Stimulated activated CD8-positive, alpha-beta memory T cell treated with anti-CD3 and anti-CD28 coated beads, Interleukin-15, amount 100 ng/mL, for 4 hours (primary cell): ENCODE measurements around the gene DLX5.

Experiments
- DNase-seq, 2 donors: peaks; one replicate each; pipeline ENCODE4 v3.0.0-alpha.2; 2020; ENCODE audit warnings: low read depth in 2 of 2

The DLX5 gene

DNA sequence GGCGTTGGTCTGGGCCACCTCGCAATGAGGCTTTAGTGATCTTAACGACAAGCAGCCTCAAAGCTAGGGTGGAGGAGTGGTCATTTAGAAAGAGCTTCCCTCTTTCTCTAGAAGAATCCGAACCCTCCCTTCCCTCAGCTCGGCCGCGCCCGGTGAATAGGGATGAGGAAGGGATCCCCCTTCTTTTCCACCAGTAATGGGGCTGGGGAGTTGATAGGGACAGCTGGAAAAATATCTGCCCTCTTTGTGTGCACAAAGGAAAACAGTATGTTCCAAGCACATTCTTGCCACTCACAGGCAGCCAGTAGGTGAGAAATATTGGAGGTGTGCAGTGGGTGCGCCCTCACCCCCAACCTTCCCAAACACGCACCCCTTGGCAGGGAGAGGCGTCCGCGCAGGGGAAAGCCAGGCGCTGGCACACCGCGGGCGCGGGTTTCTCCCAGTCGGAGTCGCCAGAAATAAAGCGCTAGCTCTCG lies 6.5 kb downstream of the DLX5 start:
- DNase-seq: no peak

DNA sequence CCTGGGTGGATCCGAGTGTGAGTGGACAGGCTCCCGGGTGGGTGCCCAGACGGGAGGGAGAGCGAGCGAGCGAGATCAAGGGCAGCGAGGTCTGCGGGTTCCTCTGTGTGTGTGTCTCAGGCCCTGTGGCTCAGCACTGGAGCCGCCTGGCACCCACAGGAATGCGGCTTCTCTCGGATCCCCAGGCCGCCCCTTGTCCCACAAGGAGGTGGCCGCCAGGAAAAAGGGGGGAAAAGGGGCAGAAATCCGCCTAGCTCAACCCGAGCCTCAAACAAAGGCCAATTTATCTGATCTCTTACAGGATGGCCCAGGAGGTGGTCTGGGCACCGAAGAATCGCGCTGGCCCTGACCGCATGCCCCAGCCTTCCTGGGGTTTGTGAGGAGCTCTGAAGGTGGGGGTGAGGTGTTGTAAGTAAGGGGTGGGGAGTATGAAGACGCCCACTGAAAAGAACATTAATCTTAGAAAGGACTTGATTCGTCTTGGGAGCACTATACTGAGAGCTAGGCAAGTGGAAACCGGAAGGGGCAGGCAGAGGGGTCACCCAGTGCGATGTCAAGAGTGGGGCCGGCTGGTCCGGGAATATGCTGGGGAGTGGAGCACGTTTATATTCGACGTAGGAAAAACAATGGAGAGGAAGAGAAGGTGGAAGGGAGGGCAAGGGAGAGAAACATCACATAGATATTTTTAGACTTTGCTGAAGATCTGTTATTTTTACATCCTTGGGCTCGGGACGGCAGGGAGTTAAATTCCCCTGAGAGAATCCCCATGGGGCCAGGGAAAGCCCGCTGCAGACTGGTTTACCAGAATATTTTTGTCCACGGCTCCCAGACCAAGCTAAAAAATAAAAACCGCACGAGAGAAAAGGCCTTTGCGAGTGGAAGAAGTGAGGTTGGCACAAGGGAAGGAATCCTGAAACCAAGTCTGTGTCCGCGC lies 7.2 kb downstream of the DLX5 start:
- no peak for DNase-seq

DNA sequence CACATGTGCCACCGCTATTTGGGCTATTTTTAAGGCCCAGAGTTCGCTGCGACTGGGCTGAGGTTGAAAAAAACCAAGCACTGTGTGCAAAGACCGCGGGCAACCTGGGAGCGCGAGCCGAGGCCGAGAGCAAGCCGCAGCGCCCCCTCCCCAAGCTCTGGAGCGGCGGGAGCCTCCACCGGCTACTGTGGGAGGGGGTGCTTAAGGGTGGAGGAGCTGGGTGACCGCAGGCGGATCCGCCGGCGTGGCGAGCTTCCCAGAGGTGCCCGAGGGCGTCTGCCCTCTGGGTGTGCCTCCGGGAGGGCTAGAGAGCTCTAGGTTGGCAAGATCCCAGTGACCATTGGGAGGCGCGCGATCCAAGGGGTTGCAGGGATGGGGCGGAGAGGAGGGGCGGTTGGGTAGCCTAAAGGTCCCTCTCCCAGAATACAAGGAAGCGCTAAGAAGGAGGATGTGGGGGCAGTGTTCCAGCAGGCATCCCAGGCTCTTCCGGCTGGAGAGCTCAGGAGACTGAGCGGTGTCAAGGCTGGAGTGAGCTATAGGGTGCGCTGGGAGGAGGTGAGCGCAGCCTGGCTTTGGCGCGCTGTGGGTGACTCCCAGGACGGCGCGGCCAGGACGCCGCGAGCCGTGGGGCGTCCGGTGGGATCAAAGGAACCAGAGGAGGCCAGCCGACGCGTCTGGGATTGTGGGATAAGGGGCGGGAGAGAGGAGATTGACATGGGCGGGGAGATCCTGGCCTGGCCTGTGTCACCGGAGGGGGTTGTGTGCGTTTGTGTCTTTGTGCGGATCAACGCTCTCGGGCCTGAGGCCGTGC lies 8.0 kb downstream of the DLX5 start:
- DNase-seq: no peak

DNA sequence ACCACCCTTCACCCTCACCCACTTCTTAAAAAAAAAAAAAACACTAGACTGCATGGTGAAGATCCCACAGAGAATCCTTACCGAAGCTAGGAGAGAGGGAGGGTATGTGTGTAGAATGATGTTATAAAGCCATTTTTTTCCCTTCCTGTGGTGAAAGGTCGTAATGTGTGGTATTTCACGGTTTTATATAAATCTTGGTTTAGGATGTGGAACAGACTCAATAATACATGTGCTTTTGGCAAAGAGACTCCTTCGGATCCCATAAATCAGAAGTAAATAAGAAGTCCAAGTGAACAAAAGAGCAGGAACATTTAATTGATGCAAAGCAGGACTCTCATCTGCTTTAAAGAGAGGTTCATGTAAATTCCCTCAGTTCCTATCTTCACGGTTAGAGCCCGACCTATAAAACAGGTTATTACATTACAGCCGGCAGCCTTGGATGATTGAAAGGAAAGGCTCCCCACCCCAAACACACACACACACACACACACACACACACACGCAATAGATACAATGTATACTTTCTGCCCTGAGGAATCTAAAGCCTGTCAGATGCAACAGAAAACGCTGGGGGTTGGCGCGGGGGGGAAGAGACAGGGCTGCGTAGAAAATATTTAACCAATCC lies 8.8 kb downstream of the DLX5 start:
- DNase-seq: no peak

DNA sequence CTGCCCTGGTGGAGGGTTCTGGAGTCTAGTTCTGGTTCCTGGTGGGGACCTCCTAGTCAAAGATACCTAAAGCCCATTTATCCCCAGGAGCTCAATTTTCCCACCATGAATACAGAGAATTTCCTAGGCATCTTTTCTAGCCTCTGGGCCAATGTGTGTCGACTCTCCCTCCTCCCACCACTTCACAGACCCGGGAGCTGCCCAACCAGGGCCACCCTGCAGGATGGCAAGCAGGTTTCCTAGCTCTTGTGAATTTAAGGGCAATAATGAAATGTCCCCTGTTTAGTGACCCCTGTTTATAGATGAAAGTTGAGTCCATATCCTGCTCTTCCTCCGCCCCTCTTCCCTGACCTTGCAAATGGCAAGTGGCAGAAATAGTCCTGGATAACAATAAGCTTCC lies 9.4 kb downstream of the DLX5 start:
- DNase-seq: no peak

DNA sequence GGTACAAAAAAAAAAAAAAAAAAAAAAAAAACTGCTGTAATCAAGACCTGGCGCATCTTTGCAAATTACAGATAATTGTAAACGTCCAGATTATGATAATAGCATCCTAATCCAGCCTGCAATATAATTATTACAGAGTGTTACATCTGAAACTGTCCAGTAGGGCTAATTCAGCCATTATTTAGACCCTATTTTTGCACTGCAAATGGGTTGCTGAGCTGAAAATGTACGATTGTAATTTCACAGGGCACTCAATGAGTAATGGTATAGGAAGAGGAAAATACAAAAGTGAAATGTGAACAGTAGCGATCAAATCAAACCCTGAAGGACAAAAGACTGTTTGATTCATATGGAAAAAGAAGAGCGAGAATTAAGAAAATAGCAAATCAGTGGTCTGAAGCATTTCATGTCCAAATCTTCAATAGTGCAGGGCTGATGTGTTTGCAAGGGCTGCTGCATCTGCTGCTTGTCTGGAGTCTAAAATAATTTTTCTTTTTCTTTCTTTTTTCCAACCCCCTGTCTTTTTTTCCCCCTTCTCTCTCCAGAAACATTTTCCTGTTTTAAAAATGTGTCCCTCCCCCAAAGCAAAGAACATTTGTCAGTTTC lies 10.4 kb downstream of the DLX5 start:
- DNase-seq: no peak

DNA sequence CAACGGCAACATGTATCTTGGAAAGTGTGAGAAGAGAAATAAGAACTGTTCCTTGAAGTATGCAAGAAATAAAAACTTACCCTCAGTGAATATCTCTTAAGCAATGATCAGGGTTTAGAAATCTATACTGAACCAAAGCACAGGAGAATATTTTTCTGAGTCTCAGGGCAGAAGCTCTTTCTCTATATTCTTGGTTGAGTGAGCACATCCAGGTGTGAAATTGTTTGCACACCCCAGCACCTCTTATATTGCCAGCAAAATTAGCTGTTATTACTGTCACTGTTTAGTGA lies 10.8 kb downstream of the DLX5 start:
- DNase-seq: no peak

DNA sequence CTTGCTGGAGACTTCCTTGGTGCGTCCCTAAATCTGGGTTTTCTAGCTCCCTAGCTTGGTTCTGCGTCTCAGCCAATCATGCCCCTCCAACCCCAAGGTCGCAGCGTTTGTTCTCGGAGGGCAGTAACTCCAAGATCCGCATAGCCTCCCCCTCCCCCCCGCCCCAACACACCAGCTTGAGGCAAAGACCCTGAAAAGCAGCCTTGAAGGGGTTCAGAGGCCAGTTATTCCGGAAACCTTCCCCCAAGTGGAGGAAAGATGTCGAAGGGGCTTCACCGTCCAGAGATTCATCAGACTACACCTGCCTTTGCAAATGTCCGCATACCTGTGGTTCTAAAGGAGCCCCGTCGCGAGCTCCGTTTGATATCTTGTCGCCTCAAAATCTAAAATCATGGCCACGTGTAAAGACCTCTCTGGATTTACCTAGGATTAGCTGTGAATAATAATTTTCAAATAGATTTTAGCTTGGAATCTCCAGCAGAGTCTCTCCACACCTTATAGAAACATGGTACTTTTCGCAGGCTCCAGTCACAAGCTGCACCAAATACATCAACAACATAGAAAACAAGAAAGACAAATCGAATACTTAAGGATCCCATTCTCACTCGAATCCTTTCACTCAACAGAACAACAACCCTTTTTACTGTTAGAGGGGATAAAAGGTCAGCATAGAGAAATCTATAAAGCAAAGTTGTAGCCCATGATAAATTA lies 11.3 kb downstream of the DLX5 start:
- DNase-seq: no peak

DNA sequence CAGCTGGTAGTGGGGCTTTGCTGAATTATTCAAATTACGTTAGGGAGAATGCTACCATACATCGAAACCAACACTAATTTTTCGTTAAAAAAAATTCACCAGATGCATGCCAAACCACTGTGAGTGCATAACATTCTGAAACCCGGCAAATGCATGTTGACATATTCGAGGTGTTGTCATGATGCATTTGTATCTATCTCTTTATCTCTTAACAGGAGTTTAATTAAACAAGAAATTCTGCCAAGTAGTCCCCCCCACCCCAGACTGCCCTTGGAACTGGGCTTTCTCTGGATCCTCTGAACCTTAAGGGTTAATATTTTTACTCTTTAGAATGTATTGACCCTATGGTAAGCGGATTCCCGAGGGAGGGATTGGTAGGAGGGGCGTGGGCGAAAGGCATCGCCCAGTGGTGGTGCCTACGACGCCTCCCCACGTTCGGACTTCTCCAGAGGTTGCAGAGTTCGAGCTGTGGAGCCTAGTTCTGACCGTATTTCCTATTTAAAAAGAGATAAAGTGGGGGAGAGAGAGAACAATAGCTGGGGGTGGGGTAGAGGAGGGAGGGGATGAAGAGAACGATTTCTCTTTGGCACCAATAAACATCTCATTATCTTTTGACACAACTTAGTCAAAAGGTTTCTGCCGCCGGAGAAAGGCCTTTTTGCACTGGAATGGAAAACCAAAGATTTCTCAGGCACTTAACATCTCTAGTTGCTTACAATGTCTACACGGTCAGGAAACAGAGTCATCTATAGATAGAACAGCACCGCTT lies 12.1 kb downstream of the DLX5 start:
- no peak for DNase-seq

DNA sequence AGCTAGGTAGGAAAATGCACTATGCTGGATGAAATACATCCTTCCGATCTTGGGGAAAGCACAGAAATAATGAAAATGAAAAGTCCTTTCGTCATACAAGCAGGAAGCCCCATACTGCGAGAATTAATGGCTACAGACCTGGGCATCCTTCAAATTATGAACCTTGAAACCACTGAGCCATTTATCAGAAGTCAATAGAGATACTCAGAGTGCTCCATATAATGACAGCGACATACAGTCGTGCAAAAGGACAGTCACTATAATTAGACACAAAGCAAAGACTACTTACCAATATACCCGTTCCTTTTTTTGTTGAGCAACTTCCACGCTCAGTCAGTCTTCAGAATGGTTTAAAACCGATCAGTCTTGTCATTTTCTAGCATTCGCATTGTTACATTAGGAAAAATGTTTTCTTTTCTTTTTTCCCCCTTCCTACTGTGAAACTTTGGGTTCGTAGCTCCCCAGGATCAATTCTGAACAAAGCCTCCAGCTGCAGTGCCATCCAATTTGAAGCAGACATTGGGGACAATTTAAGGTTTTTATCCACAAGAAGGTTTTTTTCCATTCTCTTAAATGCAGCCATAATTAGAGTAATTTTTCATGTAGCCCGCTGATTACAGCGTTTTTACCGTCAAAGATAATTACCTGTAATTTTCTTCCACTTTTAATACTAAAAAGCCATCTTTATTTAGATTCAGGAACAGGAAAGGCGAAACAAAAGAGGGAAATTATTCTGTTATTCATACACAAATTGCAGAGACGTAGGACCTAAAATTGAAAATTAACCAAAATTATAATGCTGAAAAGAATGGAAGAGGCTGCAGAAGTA lies 12.9 kb downstream of the DLX5 start:
- DNase-seq: no peak

DNA sequence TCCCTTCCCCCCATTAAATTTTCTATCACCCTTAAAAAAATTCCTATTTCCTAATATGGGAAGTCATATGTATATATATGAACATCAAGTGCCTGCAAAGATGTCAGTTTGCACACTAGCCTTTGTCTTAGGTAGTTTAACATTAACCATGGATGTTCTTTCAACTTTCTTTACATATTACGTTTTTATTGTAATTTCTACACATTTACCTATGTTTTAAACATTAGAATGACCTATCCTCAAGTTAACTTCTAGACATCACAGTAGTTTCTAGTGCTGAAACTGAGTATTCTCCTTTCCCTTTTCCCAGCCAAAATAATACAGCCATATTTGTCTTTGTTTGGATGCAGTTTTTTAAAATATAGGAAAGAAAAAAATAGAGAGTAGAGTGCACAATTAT lies 13.5 kb downstream of the DLX5 start:
- DNase-seq: no peak

DNA sequence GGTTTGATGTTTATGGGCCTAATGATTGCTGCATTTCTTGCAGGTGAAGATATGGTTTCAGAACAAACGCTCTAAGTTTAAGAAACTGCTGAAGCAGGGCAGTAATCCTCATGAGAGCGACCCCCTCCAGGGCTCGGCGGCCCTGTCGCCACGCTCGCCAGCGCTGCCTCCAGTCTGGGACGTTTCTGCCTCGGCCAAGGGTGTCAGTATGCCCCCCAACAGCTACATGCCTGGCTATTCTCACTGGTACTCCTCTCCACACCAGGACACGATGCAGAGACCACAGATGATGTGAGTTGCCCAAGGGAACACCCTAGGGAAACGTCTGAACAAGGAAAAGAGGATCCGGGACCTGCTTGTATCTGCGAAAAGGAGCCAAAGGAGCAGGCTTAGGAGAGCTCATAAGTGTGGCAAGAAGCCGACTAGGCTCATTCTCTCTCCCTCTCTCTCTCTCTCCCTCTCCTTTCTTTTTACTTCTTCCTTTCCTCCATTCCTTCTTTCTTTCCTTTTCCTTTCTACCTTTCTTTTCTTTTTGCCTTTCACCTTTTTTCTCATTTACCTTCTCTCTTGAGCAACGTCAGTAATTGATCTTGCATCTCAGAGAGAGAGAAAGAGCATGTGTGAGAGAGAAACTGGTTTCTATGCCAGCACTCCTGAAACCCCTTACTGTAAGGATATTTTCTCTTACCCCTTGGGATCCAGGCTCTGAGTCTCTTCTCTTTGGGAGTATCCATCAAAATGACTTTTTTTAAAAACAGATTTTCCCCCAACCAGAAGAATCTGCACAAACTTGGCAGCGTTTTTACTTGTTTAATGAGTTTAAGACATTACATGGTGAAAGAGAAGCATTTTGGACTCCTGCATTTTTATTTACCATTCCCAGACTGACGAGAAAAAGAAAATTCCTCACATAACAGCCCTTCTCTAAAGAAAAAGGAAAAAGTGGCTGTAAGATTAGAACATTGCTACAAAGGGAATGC lies 14.6 kb downstream of the DLX5 start:
- no peak for DNase-seq

DNA sequence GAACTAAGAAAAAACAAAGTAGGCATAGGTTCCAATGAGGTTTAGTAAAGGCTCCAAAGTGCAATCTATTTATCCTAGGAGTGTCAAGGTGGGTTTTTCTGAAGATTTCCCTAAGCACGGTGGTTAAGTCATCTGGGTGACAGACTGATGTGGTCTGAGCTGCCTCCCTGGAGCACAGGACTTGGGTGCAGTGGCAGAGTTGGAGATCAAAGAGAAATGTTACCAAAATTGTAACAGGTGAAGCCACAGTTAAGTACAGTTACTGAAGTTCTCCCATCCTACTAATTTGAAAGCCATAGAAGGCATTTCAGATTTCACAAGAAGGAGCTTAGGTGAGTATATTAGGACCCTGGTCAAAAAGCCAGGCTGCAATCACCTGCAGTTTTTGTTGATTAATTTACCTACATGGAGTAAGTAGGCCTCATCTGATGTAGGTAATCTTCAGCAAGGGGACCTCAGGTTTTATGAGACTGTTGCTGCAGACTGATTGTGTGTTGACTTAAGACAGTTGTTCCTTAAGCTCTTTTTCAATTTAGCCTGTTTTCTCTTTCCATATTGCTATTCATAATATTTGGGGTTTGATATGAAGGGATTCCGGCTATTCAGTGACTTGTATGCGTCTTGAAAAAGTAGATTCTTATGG lies 16.2 kb downstream of the DLX5 start:
- DNase-seq: no peak

DNA sequence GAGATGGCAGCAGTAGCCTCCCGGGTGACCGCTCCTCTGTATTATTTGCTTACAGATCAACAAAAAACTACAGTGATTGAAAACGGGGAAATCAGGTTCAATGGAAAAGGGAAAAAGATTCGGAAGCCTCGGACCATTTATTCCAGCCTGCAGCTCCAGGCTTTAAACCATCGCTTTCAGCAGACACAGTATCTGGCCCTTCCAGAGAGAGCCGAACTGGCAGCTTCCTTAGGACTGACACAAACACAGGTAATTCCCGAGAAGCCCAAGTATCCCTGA lies 17.1 kb downstream of the DLX5 start:
- DNase-seq: no peak

DNA sequence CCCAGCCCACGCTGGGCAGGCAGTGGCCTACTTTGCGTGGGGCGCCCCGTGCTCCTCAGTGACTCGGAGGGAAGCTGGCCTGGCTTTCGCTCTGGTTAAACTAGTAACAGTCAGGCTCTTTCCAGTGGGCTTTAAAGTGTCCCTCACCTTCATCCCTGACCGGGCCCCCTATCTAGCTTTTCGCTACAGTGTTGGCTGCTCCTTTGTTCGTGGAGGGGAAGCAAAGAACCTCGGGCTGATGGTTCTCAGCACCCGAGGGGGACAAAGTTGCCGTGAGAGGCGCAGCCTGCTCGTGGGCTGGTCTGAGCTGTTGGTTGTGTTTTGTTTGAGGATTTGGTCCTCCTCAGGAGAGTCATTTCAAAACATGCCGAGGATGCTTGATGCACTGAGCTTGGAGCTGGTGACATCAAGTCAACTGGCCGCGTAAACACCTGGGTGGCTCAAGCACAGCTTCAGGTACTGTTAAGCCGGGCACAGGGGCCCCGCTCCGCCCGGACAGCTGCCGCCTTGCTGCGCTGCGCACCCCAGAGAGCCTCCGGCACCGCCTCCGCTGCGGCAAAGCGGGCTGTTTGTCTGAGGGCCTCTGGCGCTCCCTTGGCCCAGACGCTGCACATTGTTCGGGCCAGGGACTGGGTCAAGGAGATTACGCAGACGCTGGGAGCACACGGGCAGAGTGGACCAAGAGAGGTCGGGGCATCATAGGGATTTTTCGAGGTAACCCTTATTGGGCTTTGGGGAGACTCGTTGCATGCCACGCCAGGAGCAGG lies 17.6 kb downstream of the DLX5 start:
- no peak for DNase-seq

DNA sequence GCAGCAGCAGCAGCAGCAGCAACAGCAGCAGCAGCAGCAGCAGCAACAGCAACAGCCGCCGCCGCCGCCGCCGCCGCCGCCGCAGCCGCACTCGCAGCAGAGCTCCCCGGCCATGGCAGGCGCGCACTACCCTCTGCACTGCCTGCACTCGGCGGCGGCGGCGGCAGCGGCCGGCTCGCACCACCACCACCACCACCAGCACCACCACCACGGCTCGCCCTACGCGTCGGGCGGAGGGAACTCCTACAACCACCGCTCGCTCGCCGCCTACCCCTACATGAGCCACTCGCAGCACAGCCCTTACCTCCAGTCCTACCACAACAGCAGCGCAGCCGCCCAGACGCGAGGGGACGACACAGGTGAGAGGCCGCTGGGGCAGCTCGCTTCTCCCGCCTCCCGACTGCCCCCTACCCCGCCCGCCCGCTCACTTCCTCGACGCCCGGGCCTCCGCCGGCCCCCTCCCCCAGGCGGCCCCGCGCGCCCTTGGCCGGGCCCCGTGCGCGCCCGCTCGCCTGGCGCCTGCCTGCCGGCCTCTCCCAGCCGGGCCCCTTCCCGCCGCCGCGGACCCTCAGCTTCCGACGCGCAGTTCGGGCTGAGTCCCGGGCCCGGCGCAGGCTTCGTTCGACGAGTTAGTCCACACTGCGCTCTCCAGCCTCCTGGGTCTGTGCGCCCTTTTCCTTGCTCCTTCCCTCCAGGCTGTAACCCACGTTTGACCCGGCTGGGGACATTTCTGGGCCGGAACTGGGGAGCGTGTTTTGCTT lies 18.4 kb downstream of the DLX5 start:
- DNase-seq: no peak
